WTC11 (cell line): ENCODE data around the gene PYCR2. TPM values are rescaled to one million over a fixed set of nuclear protein-coding genes. Genes with fewer than 3 reads are reported as not detected.
A peak's percentile ranks its signal among the peaks of the same experiment; 100 is the strongest.

ENCODE experiments used
- ATF1 ChIP-seq: sonication (generic); formaldehyde crosslinking; IDR thresholded peaks from 2 replicates; pipeline ENCODE4 v1.8.1; 2023; ENCODE audit warnings: mild to moderate bottlenecking, moderate library complexity, missing genetic modification reagents
- EMX1 ChIP-seq: fragments of 250-450 bp; sonication (Bioruptor Pico); IDR thresholded peaks from 2 replicates; pipeline ENCODE4 v1.8.0; 2021; ENCODE audit warnings: mild to moderate bottlenecking
- GTF2I ChIP-seq: fragments of 250-450 bp; sonication (Bioruptor Pico); conservative IDR thresholded peaks from 2 replicates; pipeline ENCODE4 v1.4.0; 2021; ENCODE audit warnings: mild to moderate bottlenecking
- HMGA2 ChIP-seq: fragments of 250-450 bp; sonication (Bioruptor Pico); IDR thresholded peaks from 2 replicates; pipeline ENCODE4 v1.4.0; 2021; ENCODE audit warnings: mild to moderate bottlenecking, moderate library complexity
- IRF2 ChIP-seq: sonication (generic); formaldehyde crosslinking; IDR thresholded peaks from 2 replicates; pipeline ENCODE4 v1.8.0; 2022; ENCODE audit warnings: low read depth, missing genetic modification reagents, borderline replicate concordance
- KAT7 ChIP-seq: sonication (generic); formaldehyde crosslinking; IDR thresholded peaks from 2 replicates; pipeline ENCODE4 v1.8.1; 2023; ENCODE audit warnings: missing genetic modification reagents, mild to moderate bottlenecking, borderline replicate concordance
- NFE2L1 ChIP-seq: sonication (generic); formaldehyde crosslinking; IDR thresholded peaks from 2 replicates; pipeline ENCODE4 v1.8.1; 2023; ENCODE audit warnings: missing genetic modification reagents
- NFYB ChIP-seq: sonication (generic); formaldehyde crosslinking; conservative IDR thresholded peaks from 2 replicates; pipeline ENCODE4 v1.8.0; 2022; ENCODE audit warnings: low read depth, missing genetic modification reagents
- NR1H2 ChIP-seq: sonication (generic); formaldehyde crosslinking; IDR thresholded peaks from 2 replicates; pipeline ENCODE4 v1.9.0; 2021; ENCODE audit warnings: mild to moderate bottlenecking, moderate library complexity, missing genetic modification reagents
- NR2C2 ChIP-seq: sonication (generic); formaldehyde crosslinking; IDR thresholded peaks from 2 replicates; pipeline ENCODE4 v1.8.0; 2022; ENCODE audit warnings: mild to moderate bottlenecking, missing genetic modification reagents
- PRRX2 ChIP-seq: fragments of 250-450 bp; sonication (Bioruptor Pico); IDR thresholded peaks from 2 replicates; pipeline ENCODE4 v1.8.0; 2021; ENCODE audit warnings: mild to moderate bottlenecking
- RORB ChIP-seq: fragments of 250-450 bp; sonication (Bioruptor Pico); IDR thresholded peaks from 2 replicates; pipeline ENCODE4 v1.9.0; 2021; ENCODE audit warnings: mild to moderate bottlenecking
- SMAD3 ChIP-seq: sonication (generic); formaldehyde crosslinking; IDR thresholded peaks from 2 replicates; pipeline ENCODE4 v1.8.0; 2022; ENCODE audit warnings: missing genetic modification reagents, mild to moderate bottlenecking, borderline replicate concordance
- SMAD4 ChIP-seq: sonication (generic); formaldehyde crosslinking; IDR thresholded peaks from 2 replicates; pipeline ENCODE4 v1.8.0; 2022; ENCODE audit warnings: mild to moderate bottlenecking, missing genetic modification reagents
- SP1 ChIP-seq: sonication (generic); formaldehyde crosslinking; conservative IDR thresholded peaks from 2 replicates; pipeline ENCODE4 v1.8.1; 2022; ENCODE audit warnings: missing genetic modification reagents
- ZNF138 ChIP-seq: sonication (generic); formaldehyde crosslinking; conservative IDR thresholded peaks from 2 replicates; pipeline ENCODE4 v1.8.1; 2022; ENCODE audit warnings: mild to moderate bottlenecking, moderate library complexity, missing genetic modification reagents
- ZNF232 ChIP-seq: sonication (generic); formaldehyde crosslinking; IDR thresholded peaks from 2 replicates; pipeline ENCODE4 v1.8.0; 2022; ENCODE audit warnings: mild to moderate bottlenecking, missing genetic modification reagents
- ZNF317 ChIP-seq: sonication (generic); formaldehyde crosslinking; IDR thresholded peaks from 2 replicates; pipeline ENCODE4 v1.8.1; 2023; ENCODE audit warnings: low read depth, mild to moderate bottlenecking, moderate library complexity, missing genetic modification reagents, borderline replicate concordance
- ZNF396 ChIP-seq: fragments of 250-450 bp; sonication (Bioruptor Pico); IDR thresholded peaks from 2 replicates; pipeline ENCODE4 v1.8.0; 2021; ENCODE audit warnings: mild to moderate bottlenecking, moderate library complexity, borderline replicate concordance
- ZNF416 ChIP-seq: fragments of 250-450 bp; sonication (Bioruptor Pico); IDR thresholded peaks from 2 replicates; pipeline ENCODE4 v1.9.0; 2021; ENCODE audit warnings: mild to moderate bottlenecking, inconsistent platforms
- ZNF671 ChIP-seq: fragments of 250-450 bp; sonication (Bioruptor Pico); IDR thresholded peaks from 2 replicates; pipeline ENCODE4 v1.8.0; 2021; ENCODE audit warnings: mild to moderate bottlenecking
- total RNA-seq: library from RNA; stranded (reverse); gene quantifications from 3 replicates; pipeline ENCODE4 v1.2.3, GENCODE V29; 2021
- TF ChIP-seq, protein P1 (sequence below): sonication (generic); formaldehyde crosslinking; IDR thresholded peaks from 2 replicates; pipeline ENCODE4 v1.8.0; 2022; ENCODE audit warnings: mild to moderate bottlenecking, missing genetic modification reagents
- TF ChIP-seq, protein P2 (sequence below): fragments of 250-450 bp; sonication (Bioruptor Pico); conservative IDR thresholded peaks from 2 replicates; pipeline ENCODE4 v1.9.0; 2021; ENCODE audit warnings: mild to moderate bottlenecking
- TF ChIP-seq, protein P3 (sequence below): sonication (generic); formaldehyde crosslinking; IDR thresholded peaks from 2 replicates; pipeline ENCODE4 v1.8.1; 2023; ENCODE audit warnings: mild to moderate bottlenecking, missing genetic modification reagents, moderate library complexity
- TF ChIP-seq, protein P4 (sequence below): sonication (generic); formaldehyde crosslinking; IDR thresholded peaks from 2 replicates; pipeline ENCODE4 v1.8.1; 2022; ENCODE audit warnings: low read depth, mild to moderate bottlenecking, moderate library complexity, missing genetic modification reagents, borderline replicate concordance
- TF ChIP-seq, protein P5 (sequence below): sonication (generic); formaldehyde crosslinking; IDR thresholded peaks from 2 replicates; pipeline ENCODE4 v1.8.1; 2022; ENCODE audit warnings: low read depth, missing genetic modification reagents, borderline replicate concordance
- TF ChIP-seq, protein P6 (sequence below): fragments of 200-600 bp; IDR thresholded peaks from 2 replicates; pipeline ENCODE4 v1.8.0; 2022; ENCODE audit warnings: antibody characterized with exemption
- TF ChIP-seq, protein P7 (sequence below): fragments of 250-450 bp; sonication (Bioruptor Pico); IDR thresholded peaks from 2 replicates; pipeline ENCODE4 v1.9.0; 2021; ENCODE audit warnings: moderate library complexity, mild to moderate bottlenecking, inconsistent platforms, borderline replicate concordance
- TF ChIP-seq, protein P8 (sequence below): sonication (generic); formaldehyde crosslinking; IDR thresholded peaks from 2 replicates; pipeline ENCODE4 v1.8.1; 2022; ENCODE audit warnings: missing genetic modification reagents, borderline replicate concordance

PYCR2 gene
- total RNA-seq, 1 experiment from 2014 or later = 86.0 TPM

DNA sequence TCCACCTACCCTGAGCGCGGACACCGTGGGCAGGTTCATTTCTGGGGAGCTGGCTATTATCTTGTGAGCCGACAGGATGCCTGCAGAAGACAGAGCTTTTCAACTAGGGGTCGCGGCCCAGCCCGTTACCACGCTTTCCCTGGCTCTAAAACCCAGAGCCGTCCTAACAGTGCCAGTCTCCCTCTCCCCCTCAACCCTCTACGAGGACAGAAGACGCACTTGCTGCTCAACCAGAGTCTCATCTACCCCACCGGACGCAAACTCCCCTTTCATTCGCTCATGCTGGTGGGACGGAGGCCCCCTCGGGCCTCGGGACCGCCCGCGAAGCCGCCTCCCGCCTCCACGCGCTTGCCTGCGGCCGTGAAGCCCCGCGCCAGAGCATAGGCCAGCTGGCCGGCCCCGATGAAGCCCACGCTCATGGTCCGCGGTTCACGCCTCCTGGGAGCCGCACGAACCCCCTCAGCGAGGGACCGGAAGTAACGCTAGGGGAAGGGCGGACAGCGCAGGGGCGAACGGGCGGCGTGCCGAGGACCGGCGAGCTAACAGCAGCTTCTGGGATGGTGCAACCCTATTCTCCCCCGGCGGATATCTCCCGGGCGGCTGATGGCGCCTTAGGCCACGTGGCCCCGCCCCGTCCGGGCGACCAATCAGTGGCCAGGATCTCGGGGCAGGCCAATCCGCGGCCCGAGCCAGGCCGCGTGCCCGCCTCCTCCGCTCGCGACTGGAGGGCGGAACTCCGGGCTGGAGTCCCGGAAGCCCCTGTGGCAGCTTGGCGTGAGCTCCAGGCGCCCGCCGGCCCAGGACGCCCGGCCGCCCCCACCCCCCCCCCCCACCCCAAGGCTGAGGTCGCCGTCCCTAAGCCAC is at the start of gene PYCR2 (continued):
- peak; percentile 74 for TF ChIP-seq SP1
- peak; percentile 51; the same call in 1 of the 2 replicates for TF ChIP-seq ZNF232
- peak; percentile 29; the same call in 1 of the 2 replicates for TF ChIP-seq NFE2L1 (CRISPR knock-in tag)
- peak; percentile 75 for TF ChIP-seq NFYB (CRISPR knock-in tag)
- TF ChIP-seq, protein P1, sequence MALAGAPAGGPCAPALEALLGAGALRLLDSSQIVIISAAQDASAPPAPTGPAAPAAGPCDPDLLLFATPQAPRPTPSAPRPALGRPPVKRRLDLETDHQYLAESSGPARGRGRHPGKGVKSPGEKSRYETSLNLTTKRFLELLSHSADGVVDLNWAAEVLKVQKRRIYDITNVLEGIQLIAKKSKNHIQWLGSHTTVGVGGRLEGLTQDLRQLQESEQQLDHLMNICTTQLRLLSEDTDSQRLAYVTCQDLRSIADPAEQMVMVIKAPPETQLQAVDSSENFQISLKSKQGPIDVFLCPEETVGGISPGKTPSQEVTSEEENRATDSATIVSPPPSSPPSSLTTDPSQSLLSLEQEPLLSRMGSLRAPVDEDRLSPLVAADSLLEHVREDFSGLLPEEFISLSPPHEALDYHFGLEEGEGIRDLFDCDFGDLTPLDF (CRISPR knock-in tag) = 0 out of 2 replicates have a peak, but pooled peaks have one; percentile 50
- TF ChIP-seq HMGA2 (CRISPR knock-in tag) = no peak
- no peak for TF ChIP-seq ATF1 (CRISPR knock-in tag)
- TF ChIP-seq SMAD3 (CRISPR knock-in tag) = 0 out of 2 replicates have a peak, but pooled peaks have one; percentile 58
- TF ChIP-seq, protein P2, sequence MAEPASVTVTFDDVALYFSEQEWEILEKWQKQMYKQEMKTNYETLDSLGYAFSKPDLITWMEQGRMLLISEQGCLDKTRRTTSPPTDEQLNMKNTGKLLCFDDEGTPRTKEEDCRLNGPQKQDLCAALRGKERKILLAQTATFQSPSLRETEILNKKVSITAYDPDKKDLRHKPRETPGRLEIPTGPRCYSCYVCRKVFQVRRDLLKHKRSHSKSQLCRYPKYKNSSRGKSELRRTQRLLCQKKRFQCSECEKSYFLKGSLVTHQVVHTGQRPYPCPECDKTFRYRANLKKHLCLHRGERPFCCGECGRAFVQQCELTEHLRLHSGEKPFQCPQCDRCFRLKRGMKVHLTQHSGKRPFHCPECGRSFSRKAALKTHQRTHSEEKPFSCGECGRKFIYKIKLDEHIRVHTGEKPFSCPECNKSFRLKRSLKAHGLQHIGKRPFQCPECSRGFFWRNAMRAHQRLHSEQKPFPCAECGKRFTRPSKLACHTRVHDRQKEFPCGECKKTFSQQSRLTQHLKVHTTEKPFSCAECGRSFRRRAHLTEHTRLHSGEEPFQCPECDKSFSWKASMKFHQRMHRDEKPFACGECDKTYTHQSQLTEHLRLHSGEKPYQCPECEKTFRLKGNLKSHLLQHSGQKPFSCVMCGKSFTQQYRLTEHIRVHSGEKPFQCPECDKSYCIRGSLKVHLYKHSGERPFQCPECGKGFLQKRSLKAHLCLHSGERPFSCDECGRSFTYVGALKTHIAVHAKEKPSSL (CRISPR knock-in tag) = no peak
- TF ChIP-seq, protein P3, sequence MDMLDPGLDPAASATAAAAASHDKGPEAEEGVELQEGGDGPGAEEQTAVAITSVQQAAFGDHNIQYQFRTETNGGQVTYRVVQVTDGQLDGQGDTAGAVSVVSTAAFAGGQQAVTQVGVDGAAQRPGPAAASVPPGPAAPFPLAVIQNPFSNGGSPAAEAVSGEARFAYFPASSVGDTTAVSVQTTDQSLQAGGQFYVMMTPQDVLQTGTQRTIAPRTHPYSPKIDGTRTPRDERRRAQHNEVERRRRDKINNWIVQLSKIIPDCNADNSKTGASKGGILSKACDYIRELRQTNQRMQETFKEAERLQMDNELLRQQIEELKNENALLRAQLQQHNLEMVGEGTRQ (CRISPR knock-in tag) = peak; percentile 96
- no peak for TF ChIP-seq RORB
- no peak; the same call in 1 of the 2 replicates for TF ChIP-seq EMX1 (CRISPR knock-in tag)
- no peak for TF ChIP-seq NR1H2 (CRISPR knock-in tag)
- TF ChIP-seq ZNF416 = no peak
- TF ChIP-seq GTF2I (CRISPR knock-in tag) = no peak
- no peak for TF ChIP-seq ZNF396 (CRISPR knock-in tag)
- TF ChIP-seq, protein P4, sequence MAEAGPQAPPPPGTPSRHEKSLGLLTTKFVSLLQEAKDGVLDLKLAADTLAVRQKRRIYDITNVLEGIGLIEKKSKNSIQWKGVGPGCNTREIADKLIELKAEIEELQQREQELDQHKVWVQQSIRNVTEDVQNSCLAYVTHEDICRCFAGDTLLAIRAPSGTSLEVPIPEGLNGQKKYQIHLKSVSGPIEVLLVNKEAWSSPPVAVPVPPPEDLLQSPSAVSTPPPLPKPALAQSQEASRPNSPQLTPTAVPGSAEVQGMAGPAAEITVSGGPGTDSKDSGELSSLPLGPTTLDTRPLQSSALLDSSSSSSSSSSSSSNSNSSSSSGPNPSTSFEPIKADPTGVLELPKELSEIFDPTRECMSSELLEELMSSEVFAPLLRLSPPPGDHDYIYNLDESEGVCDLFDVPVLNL (CRISPR knock-in tag) = no peak; the same call in 1 of the 2 replicates
- TF ChIP-seq, protein P5, sequence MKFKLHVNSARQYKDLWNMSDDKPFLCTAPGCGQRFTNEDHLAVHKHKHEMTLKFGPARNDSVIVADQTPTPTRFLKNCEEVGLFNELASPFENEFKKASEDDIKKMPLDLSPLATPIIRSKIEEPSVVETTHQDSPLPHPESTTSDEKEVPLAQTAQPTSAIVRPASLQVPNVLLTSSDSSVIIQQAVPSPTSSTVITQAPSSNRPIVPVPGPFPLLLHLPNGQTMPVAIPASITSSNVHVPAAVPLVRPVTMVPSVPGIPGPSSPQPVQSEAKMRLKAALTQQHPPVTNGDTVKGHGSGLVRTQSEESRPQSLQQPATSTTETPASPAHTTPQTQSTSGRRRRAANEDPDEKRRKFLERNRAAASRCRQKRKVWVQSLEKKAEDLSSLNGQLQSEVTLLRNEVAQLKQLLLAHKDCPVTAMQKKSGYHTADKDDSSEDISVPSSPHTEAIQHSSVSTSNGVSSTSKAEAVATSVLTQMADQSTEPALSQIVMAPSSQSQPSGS (CRISPR knock-in tag) = no peak
- TF ChIP-seq KAT7 (CRISPR knock-in tag) = peak; percentile 88; the same call in 1 of the 2 replicates
- TF ChIP-seq SMAD4 (CRISPR knock-in tag) = no peak; the same call in 1 of the 2 replicates
- TF ChIP-seq, protein P6, sequence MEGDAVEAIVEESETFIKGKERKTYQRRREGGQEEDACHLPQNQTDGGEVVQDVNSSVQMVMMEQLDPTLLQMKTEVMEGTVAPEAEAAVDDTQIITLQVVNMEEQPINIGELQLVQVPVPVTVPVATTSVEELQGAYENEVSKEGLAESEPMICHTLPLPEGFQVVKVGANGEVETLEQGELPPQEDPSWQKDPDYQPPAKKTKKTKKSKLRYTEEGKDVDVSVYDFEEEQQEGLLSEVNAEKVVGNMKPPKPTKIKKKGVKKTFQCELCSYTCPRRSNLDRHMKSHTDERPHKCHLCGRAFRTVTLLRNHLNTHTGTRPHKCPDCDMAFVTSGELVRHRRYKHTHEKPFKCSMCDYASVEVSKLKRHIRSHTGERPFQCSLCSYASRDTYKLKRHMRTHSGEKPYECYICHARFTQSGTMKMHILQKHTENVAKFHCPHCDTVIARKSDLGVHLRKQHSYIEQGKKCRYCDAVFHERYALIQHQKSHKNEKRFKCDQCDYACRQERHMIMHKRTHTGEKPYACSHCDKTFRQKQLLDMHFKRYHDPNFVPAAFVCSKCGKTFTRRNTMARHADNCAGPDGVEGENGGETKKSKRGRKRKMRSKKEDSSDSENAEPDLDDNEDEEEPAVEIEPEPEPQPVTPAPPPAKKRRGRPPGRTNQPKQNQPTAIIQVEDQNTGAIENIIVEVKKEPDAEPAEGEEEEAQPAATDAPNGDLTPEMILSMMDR = no peak
- TF ChIP-seq PRRX2 (CRISPR knock-in tag) = no peak
- TF ChIP-seq IRF2 (CRISPR knock-in tag) = no peak
- no peak for TF ChIP-seq ZNF138 (CRISPR knock-in tag)
- TF ChIP-seq, protein P7, sequence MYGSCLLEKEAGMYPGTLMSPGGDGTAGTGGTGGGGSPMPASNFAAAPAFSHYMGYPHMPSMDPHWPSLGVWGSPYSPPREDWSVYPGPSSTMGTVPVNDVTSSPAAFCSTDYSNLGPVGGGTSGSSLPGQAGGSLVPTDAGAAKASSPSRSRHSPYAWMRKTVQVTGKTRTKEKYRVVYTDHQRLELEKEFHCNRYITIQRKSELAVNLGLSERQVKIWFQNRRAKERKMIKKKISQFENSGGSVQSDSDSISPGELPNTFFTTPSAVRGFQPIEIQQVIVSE (CRISPR knock-in tag) = no peak
- no peak for TF ChIP-seq ZNF317
- TF ChIP-seq, protein P8, sequence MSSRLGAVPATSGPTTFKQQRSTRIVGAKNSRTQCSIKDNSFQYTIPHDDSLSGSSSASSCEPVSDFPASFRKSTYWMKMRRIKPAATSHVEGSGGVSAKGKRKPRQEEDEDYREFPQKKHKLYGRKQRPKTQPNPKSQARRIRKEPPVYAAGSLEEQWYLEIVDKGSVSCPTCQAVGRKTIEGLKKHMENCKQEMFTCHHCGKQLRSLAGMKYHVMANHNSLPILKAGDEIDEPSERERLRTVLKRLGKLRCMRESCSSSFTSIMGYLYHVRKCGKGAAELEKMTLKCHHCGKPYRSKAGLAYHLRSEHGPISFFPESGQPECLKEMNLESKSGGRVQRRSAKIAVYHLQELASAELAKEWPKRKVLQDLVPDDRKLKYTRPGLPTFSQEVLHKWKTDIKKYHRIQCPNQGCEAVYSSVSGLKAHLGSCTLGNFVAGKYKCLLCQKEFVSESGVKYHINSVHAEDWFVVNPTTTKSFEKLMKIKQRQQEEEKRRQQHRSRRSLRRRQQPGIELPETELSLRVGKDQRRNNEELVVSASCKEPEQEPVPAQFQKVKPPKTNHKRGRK (CRISPR knock-in tag) = no peak
- no peak for TF ChIP-seq ZNF671 (CRISPR knock-in tag)
- no peak for TF ChIP-seq NR2C2 (CRISPR knock-in tag)
